Measurements from ENCODE around the gene SLC6A4. TPM values are rescaled to one million over a fixed set of nuclear protein-coding genes. Genes with fewer than 3 reads are reported as not detected.

SLC6A4 gene
- total RNA-seq, 4 donors from 2014 or later = 1.1 to 2.3 (median 1.2) TPM

DNA sequence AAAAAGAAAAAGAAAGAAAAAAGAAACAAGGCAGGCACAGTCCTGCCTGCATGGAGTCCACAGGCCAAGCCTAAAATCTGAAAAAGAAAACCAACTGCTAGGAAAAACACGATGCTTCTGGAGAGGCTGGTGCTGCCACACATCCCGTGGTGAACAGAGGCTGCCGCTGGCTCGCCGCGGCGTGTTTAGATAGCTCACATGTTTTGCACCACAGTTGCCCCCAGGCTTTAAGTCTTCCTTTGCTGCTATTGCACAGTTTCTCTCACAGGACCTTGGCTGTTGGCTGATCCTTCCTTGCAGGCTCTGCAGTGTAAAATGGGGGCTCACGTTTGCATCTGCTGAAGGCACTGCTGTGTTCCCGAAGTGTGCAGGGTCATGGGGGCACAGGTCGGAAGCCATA, 8.6 kb downstream of the SLC6A4 start:
- TF ChIP-seq, protein P1, sequence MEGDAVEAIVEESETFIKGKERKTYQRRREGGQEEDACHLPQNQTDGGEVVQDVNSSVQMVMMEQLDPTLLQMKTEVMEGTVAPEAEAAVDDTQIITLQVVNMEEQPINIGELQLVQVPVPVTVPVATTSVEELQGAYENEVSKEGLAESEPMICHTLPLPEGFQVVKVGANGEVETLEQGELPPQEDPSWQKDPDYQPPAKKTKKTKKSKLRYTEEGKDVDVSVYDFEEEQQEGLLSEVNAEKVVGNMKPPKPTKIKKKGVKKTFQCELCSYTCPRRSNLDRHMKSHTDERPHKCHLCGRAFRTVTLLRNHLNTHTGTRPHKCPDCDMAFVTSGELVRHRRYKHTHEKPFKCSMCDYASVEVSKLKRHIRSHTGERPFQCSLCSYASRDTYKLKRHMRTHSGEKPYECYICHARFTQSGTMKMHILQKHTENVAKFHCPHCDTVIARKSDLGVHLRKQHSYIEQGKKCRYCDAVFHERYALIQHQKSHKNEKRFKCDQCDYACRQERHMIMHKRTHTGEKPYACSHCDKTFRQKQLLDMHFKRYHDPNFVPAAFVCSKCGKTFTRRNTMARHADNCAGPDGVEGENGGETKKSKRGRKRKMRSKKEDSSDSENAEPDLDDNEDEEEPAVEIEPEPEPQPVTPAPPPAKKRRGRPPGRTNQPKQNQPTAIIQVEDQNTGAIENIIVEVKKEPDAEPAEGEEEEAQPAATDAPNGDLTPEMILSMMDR (IDR thresholded peaks at IDR 0.05) = no peak
- ATAC-seq (ENCODE audit: low FRiP score) = no peak
- no peak for DNase-seq (ENCODE audit: low spot score)

DNA sequence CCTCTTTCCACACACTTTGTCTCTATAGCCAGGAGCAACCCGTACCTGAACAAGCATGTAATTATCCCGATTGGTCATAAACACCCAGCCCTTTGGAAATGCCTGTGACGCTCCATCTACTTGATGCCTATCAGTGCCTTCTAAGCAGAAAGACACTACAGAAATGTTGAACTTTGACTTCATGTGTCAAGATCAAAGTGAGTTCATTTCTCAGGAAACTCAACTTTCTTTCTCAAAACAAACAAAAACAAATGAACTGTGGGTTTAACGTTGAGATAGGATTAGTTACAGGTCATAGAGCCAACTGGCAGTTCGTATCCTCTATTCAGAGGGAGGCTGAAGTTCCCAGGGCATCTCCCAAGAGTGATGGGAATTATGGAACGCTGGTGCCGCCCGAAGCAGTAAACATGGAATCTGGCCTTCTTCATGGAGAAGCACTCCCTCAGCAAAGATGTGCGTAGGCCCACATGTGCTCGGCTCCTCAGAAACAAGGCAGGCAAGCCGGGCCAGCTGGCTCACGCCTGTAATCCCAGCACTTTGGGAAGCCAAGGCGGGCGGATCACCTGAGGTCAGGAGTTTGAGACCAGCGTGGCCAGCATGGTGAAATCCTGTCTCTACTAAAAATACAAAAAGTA, 9.5 kb downstream of the SLC6A4 start:
- DNase-seq (ENCODE audit: low spot score) (no peak), ATAC-seq (ENCODE audit: low FRiP score) (no peak)
- TF ChIP-seq, protein P1 (IDR thresholded peaks at IDR 0.05) = no peak

DNA sequence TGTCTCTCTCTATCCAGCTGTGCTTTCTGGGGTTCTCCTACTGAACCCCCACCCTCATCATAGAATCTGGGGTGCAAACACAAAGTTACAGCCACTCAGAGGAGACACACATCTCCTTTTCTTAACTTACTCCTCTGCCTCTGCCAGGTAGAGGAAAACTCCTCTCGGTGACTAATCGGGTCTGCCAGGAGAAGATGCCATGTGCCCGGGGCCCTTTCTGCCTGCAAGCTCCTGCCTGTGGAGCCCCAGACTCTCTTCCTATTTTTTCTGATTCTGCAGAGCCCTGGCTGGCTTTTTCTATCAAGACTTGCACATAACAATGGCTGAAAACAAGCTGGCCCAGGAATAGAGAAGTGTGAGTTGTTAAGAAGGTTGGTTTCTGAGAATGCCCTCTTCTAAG, 10.4 kb downstream of the SLC6A4 start:
- ATAC-seq (ENCODE audit: low FRiP score) (no peak), DNase-seq (ENCODE audit: low spot score) (no peak)
- TF ChIP-seq, protein P1 (IDR thresholded peaks at IDR 0.05) = no peak

DNA sequence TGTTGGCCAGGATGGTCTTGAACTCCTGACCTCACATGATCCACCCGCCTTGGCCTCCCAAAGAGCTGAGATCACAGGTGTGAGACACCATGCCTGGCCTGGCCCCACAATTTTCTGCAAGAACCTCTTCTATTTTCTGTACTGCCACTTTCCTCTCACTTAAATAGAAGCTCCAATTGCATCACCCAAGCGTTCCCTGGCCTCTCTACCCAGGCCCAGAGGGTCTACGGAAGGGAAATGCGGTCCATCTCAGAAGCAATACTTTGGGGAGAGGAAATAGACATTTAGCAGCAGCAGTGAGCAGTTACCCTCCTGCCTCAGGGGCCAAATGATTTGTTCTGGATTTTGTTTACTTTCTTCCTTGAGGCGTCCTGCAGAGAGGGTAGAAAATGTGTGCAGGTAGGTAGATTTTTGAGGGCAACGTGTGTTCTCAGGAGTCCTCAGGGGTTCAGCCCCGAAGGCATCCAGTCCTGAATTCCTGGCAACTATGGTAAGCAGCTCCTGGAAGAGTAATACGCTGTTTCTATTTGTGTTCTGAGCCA, 11.0 kb downstream of the SLC6A4 start:
- ATAC-seq (ENCODE audit: low FRiP score) = no peak
- TF ChIP-seq, protein P1 (IDR thresholded peaks at IDR 0.05) = no peak
- DNase-seq (ENCODE audit: low spot score) = no peak

DNA sequence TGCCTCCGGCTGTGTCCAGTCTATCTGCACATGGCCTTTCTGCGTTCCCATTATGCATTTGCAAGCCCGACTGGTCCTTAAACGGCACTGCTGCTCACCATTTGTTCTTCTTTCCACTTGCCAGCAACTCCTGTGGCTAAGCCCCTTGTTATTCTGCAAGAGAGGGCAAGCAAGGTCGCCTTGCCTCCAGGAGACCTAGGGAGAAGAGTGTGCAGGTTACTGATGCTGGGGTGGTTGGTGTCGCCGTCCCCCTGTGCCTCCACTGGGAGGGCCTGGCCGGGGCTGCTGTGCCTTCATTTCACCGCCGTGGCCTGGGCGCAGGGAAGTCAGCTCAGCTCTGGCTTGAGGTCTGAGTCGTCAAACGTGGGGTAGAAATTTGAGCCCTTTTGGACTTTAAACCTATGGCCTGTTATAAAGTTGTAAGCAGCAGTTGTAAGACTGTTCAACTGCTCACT, 12.7 kb downstream of the SLC6A4 start:
- TF ChIP-seq, protein P1 (IDR thresholded peaks at IDR 0.05) = no peak
- DNase-seq (ENCODE audit: low spot score) (no peak), ATAC-seq (ENCODE audit: low FRiP score) (no peak)

DNA sequence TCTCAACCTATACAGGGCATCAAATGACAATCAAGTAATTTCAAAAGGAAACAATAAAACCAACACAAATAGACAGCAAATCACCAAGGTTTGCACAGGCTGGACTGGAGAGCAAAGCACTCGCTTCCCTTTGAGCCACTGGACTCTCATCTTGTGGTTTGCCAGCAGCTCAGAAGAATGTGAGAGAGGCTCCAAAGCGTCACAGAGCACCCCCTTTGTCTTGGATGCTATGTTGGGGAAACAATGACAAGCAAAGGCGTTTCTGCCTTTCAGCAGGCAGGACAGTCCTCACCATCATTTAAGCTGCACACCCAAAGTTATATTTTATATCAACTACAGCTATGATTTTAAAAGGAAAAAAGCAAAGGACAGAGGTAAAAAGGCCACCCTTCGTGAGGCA, 13.2 kb downstream of the SLC6A4 start:
- DNase-seq (ENCODE audit: low spot score) (no peak), ATAC-seq (ENCODE audit: low FRiP score) (no peak)
- TF ChIP-seq, protein P1 (IDR thresholded peaks at IDR 0.05) = no peak

DNA sequence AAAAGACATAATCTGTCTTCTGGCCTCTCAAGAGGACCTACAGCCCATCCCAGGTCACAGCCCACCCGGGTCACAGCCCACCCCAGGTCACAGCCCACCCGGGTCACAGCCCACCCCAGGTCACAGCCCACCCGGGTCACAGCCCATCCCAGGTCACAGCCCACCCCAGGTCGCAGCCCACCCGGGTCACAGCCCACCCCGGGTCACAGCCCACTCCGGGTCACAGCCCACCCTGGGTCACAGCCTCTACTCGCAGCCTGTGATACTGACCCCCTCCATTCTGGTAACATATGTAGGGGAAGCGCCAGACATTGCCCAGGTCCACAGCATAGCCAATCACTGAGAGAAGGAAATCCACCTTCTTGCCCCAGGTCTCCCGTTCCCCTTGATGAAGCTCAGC, 14.2 kb downstream of the SLC6A4 start:
- DNase-seq (ENCODE audit: low spot score) = no peak
- TF ChIP-seq, protein P1 (IDR thresholded peaks at IDR 0.05) = no peak
- no peak for ATAC-seq (ENCODE audit: low FRiP score)

All from omental fat pad (tissue), 4 donors.